SU-DHL-6 (cell line): Measurements from ENCODE around the gene COQ6.
"Not testable (repeated sequence)": the region's sequence is repeated elsewhere in the genome, so short reads cannot be mapped to it uniquely, and the experiment has no call there.

Source experiments
- H2AFZ ChIP-seq: fragments of 200-600 bp; sonication (generic); 2 replicates; pipeline ENCODE4 v1.6.1; 2014; ENCODE audit warnings: low read depth, mild to moderate bottlenecking, moderate library complexity, mixed read lengths, antibody characterized with exemption, low read length; ENCODE audit not compliant: severe bottlenecking
- H3F3A ChIP-seq: fragments of 200-600 bp; shearing (Covaris generic); 2 replicates; pipeline ENCODE4 v1.6.0; 2016; ENCODE audit warnings: antibody characterized with exemption, mild to moderate bottlenecking; ENCODE audit not compliant: insufficient read depth
- H3K27ac ChIP-seq: fragments of 200-600 bp; sonication (generic); 2 replicates; pipeline ENCODE4 v1.5.1; 2016; ENCODE audit warnings: low read depth, mild to moderate bottlenecking, low read length, moderate library complexity, mixed read lengths
- H3K27me3 ChIP-seq: fragments of 200-600 bp; sonication (generic), shearing (Covaris generic); 2 replicates; pipeline ENCODE4 v1.6.0; 2014; ENCODE audit warnings: mild to moderate bottlenecking, low read length
- H3K36me3 ChIP-seq: fragments of 200-600 bp; sonication (generic); 2 replicates; pipeline ENCODE4 v1.6.1; 2014; ENCODE audit warnings: mild to moderate bottlenecking, low read length, mixed read lengths
- H3K4me2 ChIP-seq: fragments of 300-600, 200-600 bp; shearing (Covaris generic), sonication (generic); 2 replicates; pipeline ENCODE4 v1.6.0; 2014; ENCODE audit warnings: low read length, low read depth, mild to moderate bottlenecking; ENCODE audit not compliant: poor library complexity, severe bottlenecking
- H3K4me3 ChIP-seq: fragments of 200-600 bp; sonication (generic); 2 replicates; pipeline ENCODE4 v1.5.1; 2014; ENCODE audit warnings: antibody characterized with exemption, low read length, mild to moderate bottlenecking, mixed read lengths; ENCODE audit not compliant: insufficient read depth, poor library complexity, severe bottlenecking
- H3K79me2 ChIP-seq: fragments of 200-600 bp; sonication (generic); 2 replicates; pipeline ENCODE4 v1.6.1; 2014; ENCODE audit warnings: mild to moderate bottlenecking, low read length, moderate library complexity; ENCODE audit not compliant: insufficient read depth
- H3K9ac ChIP-seq: fragments of 200-600 bp; sonication (generic); 2 replicates; pipeline ENCODE4 v1.7.0; 2014; ENCODE audit warnings: mild to moderate bottlenecking, low read length
- H3K9me2 ChIP-seq: fragments of 200-600 bp; sonication (generic); replicated peaks from 2 replicates; pipeline ENCODE4 v1.6.1; 2014; ENCODE audit warnings: low read length; ENCODE audit not compliant: insufficient read depth
- H3K9me3 ChIP-seq: fragments of 200-600 bp; sonication (generic); 2 replicates; pipeline ENCODE4 v1.6.1; 2014; ENCODE audit warnings: low read length, mixed read lengths; ENCODE audit not compliant: insufficient read depth
- H4K20me1 ChIP-seq: fragments of 200-600 bp; sonication (generic); 2 replicates; pipeline ENCODE4 v1.6.1; 2014; ENCODE audit warnings: low read depth, mild to moderate bottlenecking, antibody characterized with exemption, low read length, moderate library complexity, mixed read lengths
- CTCF ChIP-seq: fragments of 200-600 bp; sonication (generic); IDR thresholded peaks from one replicate; pipeline ENCODE4 v1.5.1; 2017; ENCODE audit warnings: antibody characterized with exemption, mild to moderate bottlenecking, low read length, moderate library complexity; ENCODE audit not compliant: insufficient read depth, poor library complexity, severe bottlenecking
- EZH2phosphoT487 ChIP-seq: fragments of 200-600 bp; sonication (generic), shearing (Covaris generic); conservative IDR thresholded peaks from 2 replicates; pipeline ENCODE4 v1.6.1; 2018; ENCODE audit warnings: mild to moderate bottlenecking, antibody characterized with exemption, low read length, moderate library complexity, mixed read lengths

COQ6 gene

GRCh38 chr14:73973497-73973896 is 23.4 kb downstream of the COQ6 start:
- Histone ChIP-seq H3K27me3 (no peaks in the 10 kb centered on the region), H3K4me3 (no peak overlapping the region), H4K20me1 (no peaks in the 10 kb centered on the region), H3F3A (no peaks in the 10 kb centered on the region), H3K36me3 (no peaks in the 10 kb centered on the region), H3K4me2 (no peak overlapping the region), H3K9ac (no peak overlapping the region), H2AFZ (no peak overlapping the region), H3K79me2 (no peaks in the 10 kb centered on the region), H3K9me2 (no peaks in the 10 kb centered on the region), H3K27ac (no peak overlapping the region), H3K9me3 (no peaks in the 10 kb centered on the region)
- TF ChIP-seq CTCF (no peak), EZH2phosphoT487 (no peak)

- Histone ChIP-seq H3K4me2 (no peak overlapping the region), H2AFZ (no peak overlapping the region), H3K36me3 (no peaks in the 10 kb centered on the region), H3K27ac (no peak overlapping the region), H3K9ac (no peak overlapping the region), H3K9me3 (no peaks in the 10 kb centered on the region), H3F3A (no peaks in the 10 kb centered on the region), H3K4me3 (no peak overlapping the region), H3K27me3 (no peaks in the 10 kb centered on the region), H3K9me2 (no peaks in the 10 kb centered on the region), H4K20me1 (no peaks in the 10 kb centered on the region), H3K79me2 (no peaks in the 10 kb centered on the region)
- TF ChIP-seq CTCF (no peak), EZH2phosphoT487 (no peak)
Measured at GRCh38 chr14:73976125-73976524, 26.0 kb downstream of the COQ6 start.

- Histone ChIP-seq H3K9ac (no peak overlapping the region), H3K79me2 (no peaks in the 10 kb centered on the region), H3K9me2 (no peaks in the 10 kb centered on the region), H4K20me1 (no peaks in the 10 kb centered on the region), H3K27me3 (no peaks in the 10 kb centered on the region), H3K4me3 (no peak overlapping the region), H2AFZ (no peak overlapping the region), H3K36me3 (no peaks in the 10 kb centered on the region), H3K27ac (no peak overlapping the region), H3F3A (no peaks in the 10 kb centered on the region), H3K9me3 (no peaks in the 10 kb centered on the region), H3K4me2 (no peak overlapping the region)
- TF ChIP-seq EZH2phosphoT487 (no peak), CTCF (no peak)
Measured at GRCh38 chr14:73977896-73978295, 27.8 kb downstream of the COQ6 start.

GRCh38 chr14:73988065-73988464 is 38.0 kb downstream of the COQ6 start:
- H2AFZ ChIP-seq: no peak overlapping the region
- no peaks in the 10 kb centered on the region for H4K20me1 ChIP-seq
- no peak overlapping the region for H3K4me2 ChIP-seq
- no peak overlapping the region for H3K9ac ChIP-seq
- no peaks in the 10 kb centered on the region for H3F3A ChIP-seq
- H3K27me3 ChIP-seq: no peaks in the 10 kb centered on the region
- H3K36me3 ChIP-seq: no peaks in the 10 kb centered on the region; the same call in 1 of the 2 replicates
- no peaks in the 10 kb centered on the region for H3K79me2 ChIP-seq
- H3K9me2 ChIP-seq: no peaks in the 10 kb centered on the region
- TF ChIP-seq CTCF: no peak
- no peak for TF ChIP-seq EZH2phosphoT487
- no peak overlapping the region for H3K27ac ChIP-seq
- no peaks in the 10 kb centered on the region for H3K9me3 ChIP-seq
- H3K4me3 ChIP-seq: no peak overlapping the region

GRCh38 chr14:73988656-73989055 is 38.6 kb downstream of the COQ6 start:
- H3K27me3 ChIP-seq, H3K27ac ChIP-seq, H3K9me3 ChIP-seq, H4K20me1 ChIP-seq, H3K36me3 ChIP-seq, H3K9me2 ChIP-seq, H3K9ac ChIP-seq, H2AFZ ChIP-seq, H3F3A ChIP-seq, H3K4me2 ChIP-seq, H3K4me3 ChIP-seq, H3K79me2 ChIP-seq: not testable (repeated sequence)
